SK-N-SH (cell line): ENCODE measurements around the gene CPAMD8.

Source experiments
- EP300 ChIP-seq, 2 experiments: IDR thresholded peaks; 2 replicates each; pipeline versions ENCODE4 v1.4.0 to v1.6.1; 2012; ENCODE audit warnings: borderline replicate concordance in 1 of 2, low read depth in 1 of 2, low read length in 1 of 2
- EZH2phosphoT487 ChIP-seq: fragments of 200-600 bp; sonication (generic); IDR thresholded peaks from 2 replicates; pipeline ENCODE4 v1.6.1; 2017; ENCODE audit warnings: low read depth, mixed run types, mild to moderate bottlenecking, antibody characterized with exemption, moderate library complexity, borderline replicate concordance
- FOXM1 ChIP-seq: IDR thresholded peaks from 2 replicates; pipeline ENCODE4 v1.4.0; 2012; ENCODE audit warnings: low read depth, mild to moderate bottlenecking
- MXI1 ChIP-seq: IDR thresholded peaks from 2 replicates; pipeline ENCODE4 v1.6.1; 2012; ENCODE audit warnings: mild to moderate bottlenecking, low read depth, low read length, improper control_type of control experiment
- NFIC ChIP-seq: IDR thresholded peaks from 2 replicates; pipeline ENCODE4 v1.4.0; 2012; ENCODE audit warnings: borderline replicate concordance
- POLR2AphosphoS5 ChIP-seq: IDR thresholded peaks from 2 replicates; pipeline ENCODE4 v1.6.1; 2012; ENCODE audit warnings: low read depth, low read length
- RCOR1 ChIP-seq: fragments of 150-350 bp; IDR thresholded peaks from 2 replicates; pipeline ENCODE4 v1.6.1; 2017; ENCODE audit warnings: antibody characterized with exemption, low read length
- SIN3A ChIP-seq: IDR thresholded peaks from 2 replicates; pipeline ENCODE4 v1.6.1; 2012; ENCODE audit warnings: low read depth, mild to moderate bottlenecking, low read length, moderate library complexity, borderline replicate concordance
- YY1 ChIP-seq: IDR thresholded peaks from 2 replicates; pipeline ENCODE4 v1.4.0; 2012; ENCODE audit warnings: low read depth, mild to moderate bottlenecking
- TF ChIP-seq, protein P1 (sequence below): IDR thresholded peaks from 2 replicates; pipeline ENCODE4 v1.6.1; 2012; ENCODE audit warnings: mild to moderate bottlenecking, low read depth, low read length, moderate library complexity
- TF ChIP-seq, protein P2 (sequence below): fragments of 200-600 bp; sonication (generic); IDR thresholded peaks from 2 replicates; pipeline ENCODE4 v1.6.1; 2017; ENCODE audit warnings: antibody characterized with exemption, mild to moderate bottlenecking, moderate library complexity

DNA sequence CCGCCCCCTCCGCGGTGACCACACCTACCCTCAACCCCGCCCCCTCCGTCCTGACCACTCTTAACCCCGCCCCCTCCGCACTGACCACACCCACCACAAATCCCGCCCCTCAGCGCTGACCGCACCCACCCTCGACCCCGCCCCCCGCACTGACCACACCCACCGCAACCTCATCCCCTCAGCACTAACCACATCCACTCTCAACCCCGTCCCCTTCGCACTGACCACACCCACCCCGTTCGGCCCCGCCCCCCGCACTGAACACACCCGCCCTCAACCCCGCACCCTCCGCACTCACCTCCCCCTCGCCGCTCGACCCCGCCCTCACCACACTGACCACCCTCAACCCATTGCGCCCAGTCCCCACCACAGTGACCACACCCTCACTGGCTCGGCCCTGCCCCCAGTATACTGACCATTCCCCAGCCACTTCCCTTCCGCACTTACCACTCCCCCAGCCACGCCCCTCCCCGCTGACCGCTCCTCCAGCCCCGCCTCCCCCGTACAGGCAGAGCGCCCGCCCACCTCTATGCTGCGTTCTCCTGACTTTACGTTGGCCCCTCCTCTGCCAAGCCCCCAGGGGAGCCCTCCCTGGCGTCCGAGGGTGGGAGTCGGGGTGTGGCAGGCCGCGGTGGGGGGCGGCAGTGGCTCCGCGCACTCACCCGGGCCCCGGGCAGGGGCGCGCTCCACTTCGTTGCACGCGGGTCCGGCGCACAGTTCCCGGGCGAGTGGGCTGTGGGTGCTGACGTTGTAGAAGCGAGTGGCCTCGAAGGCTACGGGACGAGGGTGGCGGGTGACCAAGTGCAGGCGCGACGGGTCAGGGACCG lies 129.4 kb downstream of the CPAMD8 start:
- TF ChIP-seq, protein P1, sequence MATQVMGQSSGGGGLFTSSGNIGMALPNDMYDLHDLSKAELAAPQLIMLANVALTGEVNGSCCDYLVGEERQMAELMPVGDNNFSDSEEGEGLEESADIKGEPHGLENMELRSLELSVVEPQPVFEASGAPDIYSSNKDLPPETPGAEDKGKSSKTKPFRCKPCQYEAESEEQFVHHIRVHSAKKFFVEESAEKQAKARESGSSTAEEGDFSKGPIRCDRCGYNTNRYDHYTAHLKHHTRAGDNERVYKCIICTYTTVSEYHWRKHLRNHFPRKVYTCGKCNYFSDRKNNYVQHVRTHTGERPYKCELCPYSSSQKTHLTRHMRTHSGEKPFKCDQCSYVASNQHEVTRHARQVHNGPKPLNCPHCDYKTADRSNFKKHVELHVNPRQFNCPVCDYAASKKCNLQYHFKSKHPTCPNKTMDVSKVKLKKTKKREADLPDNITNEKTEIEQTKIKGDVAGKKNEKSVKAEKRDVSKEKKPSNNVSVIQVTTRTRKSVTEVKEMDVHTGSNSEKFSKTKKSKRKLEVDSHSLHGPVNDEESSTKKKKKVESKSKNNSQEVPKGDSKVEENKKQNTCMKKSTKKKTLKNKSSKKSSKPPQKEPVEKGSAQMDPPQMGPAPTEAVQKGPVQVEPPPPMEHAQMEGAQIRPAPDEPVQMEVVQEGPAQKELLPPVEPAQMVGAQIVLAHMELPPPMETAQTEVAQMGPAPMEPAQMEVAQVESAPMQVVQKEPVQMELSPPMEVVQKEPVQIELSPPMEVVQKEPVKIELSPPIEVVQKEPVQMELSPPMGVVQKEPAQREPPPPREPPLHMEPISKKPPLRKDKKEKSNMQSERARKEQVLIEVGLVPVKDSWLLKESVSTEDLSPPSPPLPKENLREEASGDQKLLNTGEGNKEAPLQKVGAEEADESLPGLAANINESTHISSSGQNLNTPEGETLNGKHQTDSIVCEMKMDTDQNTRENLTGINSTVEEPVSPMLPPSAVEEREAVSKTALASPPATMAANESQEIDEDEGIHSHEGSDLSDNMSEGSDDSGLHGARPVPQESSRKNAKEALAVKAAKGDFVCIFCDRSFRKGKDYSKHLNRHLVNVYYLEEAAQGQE: no peak
- no peak; the same call in 1 of the 2 replicates for TF ChIP-seq SIN3A
- no peak for TF ChIP-seq POLR2AphosphoS5
- TF ChIP-seq FOXM1: no peak
- TF ChIP-seq EP300 (IDR thresholded peaks at IDR 0.05; ENCODE audit: borderline replicate concordance in 1 of 2, low read depth in 1 of 2, low read length in 1 of 2): no peak
- no peak for TF ChIP-seq NFIC
- TF ChIP-seq, protein P2, sequence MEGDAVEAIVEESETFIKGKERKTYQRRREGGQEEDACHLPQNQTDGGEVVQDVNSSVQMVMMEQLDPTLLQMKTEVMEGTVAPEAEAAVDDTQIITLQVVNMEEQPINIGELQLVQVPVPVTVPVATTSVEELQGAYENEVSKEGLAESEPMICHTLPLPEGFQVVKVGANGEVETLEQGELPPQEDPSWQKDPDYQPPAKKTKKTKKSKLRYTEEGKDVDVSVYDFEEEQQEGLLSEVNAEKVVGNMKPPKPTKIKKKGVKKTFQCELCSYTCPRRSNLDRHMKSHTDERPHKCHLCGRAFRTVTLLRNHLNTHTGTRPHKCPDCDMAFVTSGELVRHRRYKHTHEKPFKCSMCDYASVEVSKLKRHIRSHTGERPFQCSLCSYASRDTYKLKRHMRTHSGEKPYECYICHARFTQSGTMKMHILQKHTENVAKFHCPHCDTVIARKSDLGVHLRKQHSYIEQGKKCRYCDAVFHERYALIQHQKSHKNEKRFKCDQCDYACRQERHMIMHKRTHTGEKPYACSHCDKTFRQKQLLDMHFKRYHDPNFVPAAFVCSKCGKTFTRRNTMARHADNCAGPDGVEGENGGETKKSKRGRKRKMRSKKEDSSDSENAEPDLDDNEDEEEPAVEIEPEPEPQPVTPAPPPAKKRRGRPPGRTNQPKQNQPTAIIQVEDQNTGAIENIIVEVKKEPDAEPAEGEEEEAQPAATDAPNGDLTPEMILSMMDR: no peak
- TF ChIP-seq MXI1: no peak
- TF ChIP-seq RCOR1: no peak
- TF ChIP-seq EZH2phosphoT487: no peak
- no peak for TF ChIP-seq YY1
